Fibroblast of lung (primary cell): ENCODE results near the gene MED10.

Experiments used
- CTCF ChIP-seq, 2 donors: IDR thresholded peaks in 1 of 2; conservative IDR thresholded peaks in 1 of 2; 1 replicate in 1 of 2; 2 replicates in 1 of 2; pipeline ENCODE4 v1.5.1; 2011 to 2012; ENCODE audit warnings: low read length in 2 of 2, control low read depth in 1 of 2, inconsistent platforms in 1 of 2, low read depth in 1 of 2, mild to moderate bottlenecking in 1 of 2
- EZH2 ChIP-seq: IDR thresholded peaks from 2 replicates; pipeline ENCODE4 v1.5.1; 2012; ENCODE audit warnings: low read length, control low read depth, mild to moderate bottlenecking; ENCODE audit errors: missing control alignments

- no peak for TF ChIP-seq EZH2
- TF ChIP-seq CTCF (conservative IDR thresholded peaks at IDR 0.05 in 1 of 2, IDR thresholded peaks at IDR 0.05 in 1 of 2; ENCODE audit: low read depth in 1 of 2, low read length in 2 of 2): no peak
These were observed 39.5 kb downstream of the MED10 start for GRCh38 chr5:6338871-6339270.
